NK-92 (cell line): ENCODE measurements around the gene CRELD1.
"Not testable (repeated sequence)": the region's sequence is repeated elsewhere in the genome, so short reads cannot be mapped to it uniquely, and the experiment has no call there.

Experiments used
- DNase-seq: peaks from one replicate; lab custom pipeline; 2025; ENCODE audit not compliant: unreplicated experiment; lab: John Stamatoyannopoulos, UW

The CRELD1 gene

GRCh38 chr3:9933561-9934234 is at the start of gene CRELD1:
Gene CRELD1 (plus strand): TSS chr3:9933834. CDS start chr3:9934439, 605 bp downstream.
- DNase-seq, result peak; percentile 82

GRCh38 chr3:9884555-9885165 is 49.0 kb upstream of the CRELD1 start:
- no peak for DNase-seq

- no peak for DNase-seq
Measured at GRCh38 chr3:9886328-9886727, 47.3 kb upstream of the CRELD1 start.

- no peak for DNase-seq
Measured at GRCh38 chr3:9887480-9887879, 46.2 kb upstream of the CRELD1 start.

- no peak for DNase-seq
Measured at GRCh38 chr3:9888540-9888939, 45.1 kb upstream of the CRELD1 start.

- DNase-seq, result no peak
Measured at GRCh38 chr3:9889405-9889804, 44.2 kb upstream of the CRELD1 start.

- DNase-seq, result peak; percentile 61
Measured at GRCh38 chr3:9890249-9891071, 43.2 kb upstream of the CRELD1 start, which contains the start of gene JAGN1. Gene JAGN1 (plus strand): TSS chr3:9890610. CDS start chr3:9890723, 113 bp downstream.

GRCh38 chr3:9891072-9891622 is 42.5 kb upstream of the CRELD1 start:
- no peak for DNase-seq

- no peak for DNase-seq
Measured at GRCh38 chr3:9893739-9894138, 39.9 kb upstream of the CRELD1 start.

- not testable (repeated sequence) for DNase-seq
Measured at GRCh38 chr3:9895715-9896114, 37.9 kb upstream of the CRELD1 start.

- not testable (repeated sequence) for DNase-seq
Measured at GRCh38 chr3:9896755-9897407, 36.8 kb upstream of the CRELD1 start.

- DNase-seq, result no peak
Measured at GRCh38 chr3:9897408-9898372, 35.9 kb upstream of the CRELD1 start.

GRCh38 chr3:9898467-9899241 is 35.0 kb upstream of the CRELD1 start:
- DNase-seq, result no peak

GRCh38 chr3:9899289-9899791 is 34.3 kb upstream of the CRELD1 start:
- no peak for DNase-seq

GRCh38 chr3:9900965-9901415 is 32.6 kb upstream of the CRELD1 start:
- not testable (repeated sequence) for DNase-seq

GRCh38 chr3:9901967-9902366 is 31.7 kb upstream of the CRELD1 start:
- no peak for DNase-seq

- no peak for DNase-seq
Measured at GRCh38 chr3:9902372-9903237, 31.0 kb upstream of the CRELD1 start, which contains the start of gene IL17RE. Gene IL17RE (plus strand): TSS chr3:9902848. CDS start chr3:9902933, 85 bp downstream.

- no peak for DNase-seq
Measured at GRCh38 chr3:9903238-9903624, 30.4 kb upstream of the CRELD1 start.
